HEK293 (cell line): ENCODE measurements around the gene RNU11.

Experiments used
- HOXC10 ChIP-seq: sonication (generic); formaldehyde crosslinking; IDR thresholded peaks from 2 replicates; pipeline ENCODE4 v1.8.1; 2023; ENCODE audit warnings: mild to moderate bottlenecking, missing genetic modification reagents
- KLF8 ChIP-seq: fragments of 450-650 bp; formaldehyde crosslinking; IDR thresholded peaks from 2 replicates; pipeline ENCODE4 v1.5.1; 2016; ENCODE audit warnings: missing biosample characterization, missing genetic modification characterization
- MEIS1 ChIP-seq: sonication (generic); formaldehyde crosslinking; IDR thresholded peaks from 2 replicates; pipeline ENCODE4 v1.8.1; 2022; ENCODE audit warnings: missing genetic modification reagents, mild to moderate bottlenecking, borderline replicate concordance
- PRDM1 ChIP-seq: fragments of 450-650 bp; formaldehyde crosslinking; IDR thresholded peaks from 2 replicates; pipeline ENCODE4; 2016; ENCODE audit warnings: missing biosample characterization, missing genetic modification characterization
- RBAK ChIP-seq: fragments of 450-650 bp; formaldehyde crosslinking; IDR thresholded peaks from 2 replicates; pipeline ENCODE4 v1.5.1; 2016; ENCODE audit warnings: missing biosample characterization, missing genetic modification characterization
- SP2 ChIP-seq: fragments of 450-650 bp; formaldehyde crosslinking; IDR thresholded peaks from 2 replicates; pipeline ENCODE4 v1.5.1; 2016; ENCODE audit warnings: missing biosample characterization, missing genetic modification characterization
- SP3 ChIP-seq: fragments of 450-650 bp; formaldehyde crosslinking; IDR thresholded peaks from 2 replicates; pipeline ENCODE4 v1.5.1; 2016; ENCODE audit warnings: missing biosample characterization, missing genetic modification characterization
- ZBTB1 ChIP-seq: fragments of 450-650 bp; formaldehyde crosslinking; IDR thresholded peaks from 2 replicates; pipeline ENCODE4 v1.5.1; 2016; ENCODE audit warnings: missing biosample characterization, missing genetic modification characterization
- ZBTB48 ChIP-seq: fragments of 450-650 bp; formaldehyde crosslinking; IDR thresholded peaks from 2 replicates; pipeline ENCODE4 v1.5.1; 2016; ENCODE audit warnings: missing biosample characterization, missing genetic modification characterization
- ZBTB8A ChIP-seq: fragments of 450-650 bp; formaldehyde crosslinking; IDR thresholded peaks from 2 replicates; pipeline ENCODE4 v1.5.1; 2016; ENCODE audit warnings: missing biosample characterization, missing genetic modification characterization
- ZEB2 ChIP-seq: fragments of 450-650 bp; formaldehyde crosslinking; IDR thresholded peaks from 2 replicates; pipeline ENCODE4 v1.5.1; 2016; ENCODE audit warnings: missing biosample characterization, missing genetic modification characterization
- ZFP69B ChIP-seq: fragments of 450-650 bp; formaldehyde crosslinking; IDR thresholded peaks from 2 replicates; pipeline ENCODE4 v1.5.1; 2016; ENCODE audit warnings: missing biosample characterization, missing genetic modification characterization
- ZNF114 ChIP-seq: fragments of 450-650 bp; formaldehyde crosslinking; IDR thresholded peaks from 2 replicates; pipeline ENCODE4 v1.5.0; 2017; ENCODE audit warnings: missing biosample characterization, missing genetic modification characterization
- ZNF157 ChIP-seq: fragments of 450-650 bp; formaldehyde crosslinking; IDR thresholded peaks from 2 replicates; pipeline ENCODE4 v1.5.1; 2016; ENCODE audit warnings: missing biosample characterization, missing genetic modification characterization
- ZNF169 ChIP-seq: fragments of 450-650 bp; formaldehyde crosslinking; IDR thresholded peaks from 2 replicates; pipeline ENCODE4 v1.5.1; 2016; ENCODE audit warnings: missing biosample characterization, missing genetic modification characterization
- ZNF248 ChIP-seq: fragments of 450-650 bp; formaldehyde crosslinking; IDR thresholded peaks from 2 replicates; pipeline ENCODE4 v1.5.1; 2017; ENCODE audit warnings: missing biosample characterization, missing genetic modification characterization
- ZNF324 ChIP-seq: fragments of 450-650 bp; formaldehyde crosslinking; IDR thresholded peaks from 2 replicates; pipeline ENCODE4 v1.5.1; 2016; ENCODE audit warnings: missing biosample characterization, missing genetic modification characterization
- ZNF335 ChIP-seq: fragments of 450-650 bp; formaldehyde crosslinking; conservative IDR thresholded peaks from 2 replicates; pipeline ENCODE4 v1.5.1; 2016; ENCODE audit warnings: missing biosample characterization, missing genetic modification characterization
- ZNF394 ChIP-seq: fragments of 450-650 bp; formaldehyde crosslinking; IDR thresholded peaks from 2 replicates; pipeline ENCODE4 v1.5.1; 2016; ENCODE audit warnings: missing biosample characterization, missing genetic modification characterization, mild to moderate bottlenecking, moderate library complexity, borderline replicate concordance
- ZNF510 ChIP-seq: fragments of 450-650 bp; formaldehyde crosslinking; IDR thresholded peaks from 2 replicates; pipeline ENCODE4 v1.5.1; 2018; ENCODE audit warnings: mild to moderate bottlenecking, missing genetic modification characterization, missing biosample characterization; ENCODE audit not compliant: insufficient replicate concordance
- ZNF626 ChIP-seq: fragments of 450-650 bp; sonication (Bioruptor Pico); formaldehyde crosslinking; IDR thresholded peaks from 2 replicates; pipeline ENCODE4 v1.5.1; 2018; ENCODE audit warnings: missing biosample characterization, missing genetic modification characterization, inconsistent platforms
- TF ChIP-seq, protein P1 (sequence below): fragments of 450-650 bp; formaldehyde crosslinking; IDR thresholded peaks from 2 replicates; pipeline ENCODE4 v1.5.1; 2017; ENCODE audit warnings: missing biosample characterization, missing genetic modification characterization
- TF ChIP-seq, protein P2 (sequence below): fragments of 450-650 bp; formaldehyde crosslinking; IDR thresholded peaks from 2 replicates; pipeline ENCODE4 v1.5.1; 2016; ENCODE audit warnings: missing biosample characterization, missing genetic modification characterization
- TF ChIP-seq, protein P3 (sequence below): fragments of 450-650 bp; IDR thresholded peaks from 2 replicates; pipeline ENCODE4 v1.5.1; 2018; ENCODE audit warnings: missing biosample characterization, mild to moderate bottlenecking, missing genetic modification characterization
- TF ChIP-seq, protein P4 (sequence below): fragments of 450-650 bp; formaldehyde crosslinking; IDR thresholded peaks from 2 replicates; pipeline ENCODE4 v1.5.1; 2016; ENCODE audit warnings: missing biosample characterization, missing genetic modification characterization, borderline replicate concordance
- TF ChIP-seq, protein P5 (sequence below): fragments of 450-650 bp; formaldehyde crosslinking; IDR thresholded peaks from 2 replicates; pipeline ENCODE4 v1.5.1; 2017; ENCODE audit warnings: missing biosample characterization, missing genetic modification characterization
- TF ChIP-seq, protein P6 (sequence below): sonication (generic); formaldehyde crosslinking; IDR thresholded peaks from 2 replicates; pipeline ENCODE4 v1.8.1; 2022; ENCODE audit warnings: mild to moderate bottlenecking, moderate library complexity, missing genetic modification reagents
- TF ChIP-seq, protein P7 (sequence below): fragments of 450-650 bp; formaldehyde crosslinking; IDR thresholded peaks from 2 replicates; pipeline ENCODE4 v1.5.1; 2016; ENCODE audit warnings: missing biosample characterization, missing genetic modification characterization

The RNU11 gene

DNA sequence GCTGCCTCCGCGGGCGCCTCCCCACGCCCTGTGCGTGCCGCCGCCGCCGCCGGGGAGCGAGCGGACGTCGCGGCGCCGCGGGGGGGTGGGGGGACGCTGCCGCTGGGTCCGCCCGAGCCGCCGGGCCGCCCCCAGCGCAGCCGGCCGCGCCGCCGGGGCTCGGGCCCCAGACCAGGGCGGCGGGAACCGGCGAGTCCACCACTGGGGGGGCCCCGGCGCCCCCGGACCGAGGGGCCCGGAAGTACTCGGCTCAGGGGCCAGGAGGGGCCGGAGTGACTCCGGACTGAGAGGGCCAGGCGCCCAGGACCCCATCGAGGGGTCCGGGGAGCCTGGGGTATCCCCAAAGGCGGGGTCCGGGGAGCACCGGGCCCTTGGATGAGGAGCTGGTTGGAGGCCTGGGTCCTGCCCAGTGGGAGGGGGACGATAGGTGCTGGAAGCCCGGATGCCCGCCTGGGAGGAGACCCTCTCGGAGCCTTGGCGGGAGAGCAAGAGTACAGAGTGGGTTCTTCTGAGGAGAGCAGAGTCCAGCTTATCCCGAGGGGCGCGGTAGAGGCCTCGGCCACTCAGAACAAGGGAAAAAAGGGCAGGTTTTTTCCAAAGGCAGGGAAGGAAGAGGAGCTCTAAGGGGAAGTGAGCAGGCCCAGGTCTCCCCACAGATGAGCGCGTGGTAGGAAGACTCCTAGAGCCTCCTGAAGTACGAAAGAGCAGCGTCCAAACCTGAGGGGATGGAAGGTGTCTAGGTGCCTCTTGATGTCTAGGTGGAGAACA, 20.7 kb downstream of the RNU11 start (continued):
- TF ChIP-seq, protein P1, sequence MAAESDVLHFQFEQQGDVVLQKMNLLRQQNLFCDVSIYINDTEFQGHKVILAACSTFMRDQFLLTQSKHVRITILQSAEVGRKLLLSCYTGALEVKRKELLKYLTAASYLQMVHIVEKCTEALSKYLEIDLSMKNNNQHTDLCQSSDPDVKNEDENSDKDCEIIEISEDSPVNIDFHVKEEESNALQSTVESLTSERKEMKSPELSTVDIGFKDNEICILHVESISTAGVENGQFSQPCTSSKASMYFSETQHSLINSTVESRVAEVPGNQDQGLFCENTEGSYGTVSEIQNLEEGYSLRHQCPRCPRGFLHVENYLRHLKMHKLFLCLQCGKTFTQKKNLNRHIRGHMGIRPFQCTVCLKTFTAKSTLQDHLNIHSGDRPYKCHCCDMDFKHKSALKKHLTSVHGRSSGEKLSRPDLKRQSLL (tag by site-specific recombination): no peak
- TF ChIP-seq, protein P2, sequence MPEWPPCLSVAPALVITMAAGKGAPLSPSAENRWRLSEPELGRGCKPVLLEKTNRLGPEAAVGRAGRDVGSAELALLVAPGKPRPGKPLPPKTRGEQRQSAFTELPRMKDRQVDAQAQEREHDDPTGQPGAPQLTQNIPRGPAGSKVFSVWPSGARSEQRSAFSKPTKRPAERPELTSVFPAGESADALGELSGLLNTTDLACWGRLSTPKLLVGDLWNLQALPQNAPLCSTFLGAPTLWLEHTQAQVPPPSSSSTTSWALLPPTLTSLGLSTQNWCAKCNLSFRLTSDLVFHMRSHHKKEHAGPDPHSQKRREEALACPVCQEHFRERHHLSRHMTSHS: no peak
- TF ChIP-seq, protein P3, sequence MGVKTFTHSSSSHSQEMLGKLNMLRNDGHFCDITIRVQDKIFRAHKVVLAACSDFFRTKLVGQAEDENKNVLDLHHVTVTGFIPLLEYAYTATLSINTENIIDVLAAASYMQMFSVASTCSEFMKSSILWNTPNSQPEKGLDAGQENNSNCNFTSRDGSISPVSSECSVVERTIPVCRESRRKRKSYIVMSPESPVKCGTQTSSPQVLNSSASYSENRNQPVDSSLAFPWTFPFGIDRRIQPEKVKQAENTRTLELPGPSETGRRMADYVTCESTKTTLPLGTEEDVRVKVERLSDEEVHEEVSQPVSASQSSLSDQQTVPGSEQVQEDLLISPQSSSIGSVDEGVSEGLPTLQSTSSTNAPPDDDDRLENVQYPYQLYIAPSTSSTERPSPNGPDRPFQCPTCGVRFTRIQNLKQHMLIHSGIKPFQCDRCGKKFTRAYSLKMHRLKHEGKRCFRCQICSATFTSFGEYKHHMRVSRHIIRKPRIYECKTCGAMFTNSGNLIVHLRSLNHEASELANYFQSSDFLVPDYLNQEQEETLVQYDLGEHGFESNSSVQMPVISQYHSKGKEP (tag by site-specific recombination): no peak
- TF ChIP-seq SP3 (tag by site-specific recombination) (0 out of 2 replicates have a peak, but pooled peaks have one; percentile 39), ZNF335 (tag by site-specific recombination) (peak; percentile 94), ZNF324 (no peak), SP2 (peak; percentile 34; the same call in 1 of the 2 replicates), ZEB2 (tag by site-specific recombination) (no peak), ZNF626 (tag by site-specific recombination) (no peak), ZBTB48 (tag by site-specific recombination) (no peak), HOXC10 (CRISPR knock-in tag) (no peak), PRDM1 (tag by site-specific recombination) (no peak), KLF8 (tag by site-specific recombination) (peak; percentile 18; the same call in 1 of the 2 replicates), ZNF510 (no peak), ZNF114 (tag by site-specific recombination) (no peak), ZNF169 (tag by site-specific recombination) (no peak), ZNF248 (tag by site-specific recombination) (no peak), RBAK (tag by site-specific recombination) (no peak), ZBTB1 (tag by site-specific recombination) (no peak), ZBTB8A (tag by site-specific recombination) (peak; percentile 57), ZNF157 (tag by site-specific recombination) (no peak), ZNF394 (tag by site-specific recombination) (no peak; the same call in 1 of the 2 replicates), ZFP69B (tag by site-specific recombination) (no peak), MEIS1 (no peak)
- TF ChIP-seq, protein P4, sequence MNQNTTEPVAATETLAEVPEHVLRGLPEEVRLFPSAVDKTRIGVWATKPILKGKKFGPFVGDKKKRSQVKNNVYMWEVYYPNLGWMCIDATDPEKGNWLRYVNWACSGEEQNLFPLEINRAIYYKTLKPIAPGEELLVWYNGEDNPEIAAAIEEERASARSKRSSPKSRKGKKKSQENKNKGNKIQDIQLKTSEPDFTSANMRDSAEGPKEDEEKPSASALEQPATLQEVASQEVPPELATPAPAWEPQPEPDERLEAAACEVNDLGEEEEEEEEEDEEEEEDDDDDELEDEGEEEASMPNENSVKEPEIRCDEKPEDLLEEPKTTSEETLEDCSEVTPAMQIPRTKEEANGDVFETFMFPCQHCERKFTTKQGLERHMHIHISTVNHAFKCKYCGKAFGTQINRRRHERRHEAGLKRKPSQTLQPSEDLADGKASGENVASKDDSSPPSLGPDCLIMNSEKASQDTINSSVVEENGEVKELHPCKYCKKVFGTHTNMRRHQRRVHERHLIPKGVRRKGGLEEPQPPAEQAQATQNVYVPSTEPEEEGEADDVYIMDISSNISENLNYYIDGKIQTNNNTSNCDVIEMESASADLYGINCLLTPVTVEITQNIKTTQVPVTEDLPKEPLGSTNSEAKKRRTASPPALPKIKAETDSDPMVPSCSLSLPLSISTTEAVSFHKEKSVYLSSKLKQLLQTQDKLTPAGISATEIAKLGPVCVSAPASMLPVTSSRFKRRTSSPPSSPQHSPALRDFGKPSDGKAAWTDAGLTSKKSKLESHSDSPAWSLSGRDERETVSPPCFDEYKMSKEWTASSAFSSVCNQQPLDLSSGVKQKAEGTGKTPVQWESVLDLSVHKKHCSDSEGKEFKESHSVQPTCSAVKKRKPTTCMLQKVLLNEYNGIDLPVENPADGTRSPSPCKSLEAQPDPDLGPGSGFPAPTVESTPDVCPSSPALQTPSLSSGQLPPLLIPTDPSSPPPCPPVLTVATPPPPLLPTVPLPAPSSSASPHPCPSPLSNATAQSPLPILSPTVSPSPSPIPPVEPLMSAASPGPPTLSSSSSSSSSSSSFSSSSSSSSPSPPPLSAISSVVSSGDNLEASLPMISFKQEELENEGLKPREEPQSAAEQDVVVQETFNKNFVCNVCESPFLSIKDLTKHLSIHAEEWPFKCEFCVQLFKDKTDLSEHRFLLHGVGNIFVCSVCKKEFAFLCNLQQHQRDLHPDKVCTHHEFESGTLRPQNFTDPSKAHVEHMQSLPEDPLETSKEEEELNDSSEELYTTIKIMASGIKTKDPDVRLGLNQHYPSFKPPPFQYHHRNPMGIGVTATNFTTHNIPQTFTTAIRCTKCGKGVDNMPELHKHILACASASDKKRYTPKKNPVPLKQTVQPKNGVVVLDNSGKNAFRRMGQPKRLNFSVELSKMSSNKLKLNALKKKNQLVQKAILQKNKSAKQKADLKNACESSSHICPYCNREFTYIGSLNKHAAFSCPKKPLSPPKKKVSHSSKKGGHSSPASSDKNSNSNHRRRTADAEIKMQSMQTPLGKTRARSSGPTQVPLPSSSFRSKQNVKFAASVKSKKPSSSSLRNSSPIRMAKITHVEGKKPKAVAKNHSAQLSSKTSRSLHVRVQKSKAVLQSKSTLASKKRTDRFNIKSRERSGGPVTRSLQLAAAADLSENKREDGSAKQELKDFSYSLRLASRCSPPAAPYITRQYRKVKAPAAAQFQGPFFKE (tag by site-specific recombination): no peak
- TF ChIP-seq, protein P5, sequence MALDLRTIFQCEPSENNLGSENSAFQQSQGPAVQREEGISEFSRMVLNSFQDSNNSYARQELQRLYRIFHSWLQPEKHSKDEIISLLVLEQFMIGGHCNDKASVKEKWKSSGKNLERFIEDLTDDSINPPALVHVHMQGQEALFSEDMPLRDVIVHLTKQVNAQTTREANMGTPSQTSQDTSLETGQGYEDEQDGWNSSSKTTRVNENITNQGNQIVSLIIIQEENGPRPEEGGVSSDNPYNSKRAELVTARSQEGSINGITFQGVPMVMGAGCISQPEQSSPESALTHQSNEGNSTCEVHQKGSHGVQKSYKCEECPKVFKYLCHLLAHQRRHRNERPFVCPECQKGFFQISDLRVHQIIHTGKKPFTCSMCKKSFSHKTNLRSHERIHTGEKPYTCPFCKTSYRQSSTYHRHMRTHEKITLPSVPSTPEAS: no peak
- TF ChIP-seq, protein P6, sequence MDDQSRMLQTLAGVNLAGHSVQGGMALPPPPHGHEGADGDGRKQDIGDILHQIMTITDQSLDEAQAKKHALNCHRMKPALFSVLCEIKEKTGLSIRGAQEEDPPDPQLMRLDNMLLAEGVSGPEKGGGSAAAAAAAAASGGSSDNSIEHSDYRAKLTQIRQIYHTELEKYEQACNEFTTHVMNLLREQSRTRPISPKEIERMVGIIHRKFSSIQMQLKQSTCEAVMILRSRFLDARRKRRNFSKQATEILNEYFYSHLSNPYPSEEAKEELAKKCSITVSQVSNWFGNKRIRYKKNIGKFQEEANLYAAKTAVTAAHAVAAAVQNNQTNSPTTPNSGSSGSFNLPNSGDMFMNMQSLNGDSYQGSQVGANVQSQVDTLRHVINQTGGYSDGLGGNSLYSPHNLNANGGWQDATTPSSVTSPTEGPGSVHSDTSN (CRISPR knock-in tag): no peak
- TF ChIP-seq, protein P7, sequence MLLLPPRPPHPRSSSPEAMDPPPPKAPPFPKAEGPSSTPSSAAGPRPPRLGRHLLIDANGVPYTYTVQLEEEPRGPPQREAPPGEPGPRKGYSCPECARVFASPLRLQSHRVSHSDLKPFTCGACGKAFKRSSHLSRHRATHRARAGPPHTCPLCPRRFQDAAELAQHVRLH (tag by site-specific recombination): no peak
